Neural crest cell (in vitro differentiated cells): ENCODE data around the gene HYCC2. TPM values are rescaled to one million over a fixed set of nuclear protein-coding genes. Genes with fewer than 3 reads are reported as not detected.

Experiments used
- DNase-seq: peaks from one replicate; pipeline ENCODE4 v3.0.0; 2021; ENCODE audit warnings: low read depth, mixed read lengths, low spot score
- H3K27ac Mint-ChIP-seq: one replicate; pipeline ENCODE4 v1.8.0; 2021; ENCODE audit warnings: mild to moderate bottlenecking, mixed read lengths; ENCODE audit not compliant: unreplicated experiment
- H3K27me3 Mint-ChIP-seq: 2 replicates; pipeline ENCODE4 v1.8.0; 2021; ENCODE audit warnings: low read depth, mild to moderate bottlenecking, mixed read lengths
- H3K36me3 Mint-ChIP-seq: 2 replicates; pipeline ENCODE4 v1.8.0; 2021; ENCODE audit warnings: low read depth, mild to moderate bottlenecking, mixed read lengths
- H3K4me1 Mint-ChIP-seq: 2 replicates; pipeline ENCODE4 v1.8.0; 2021; ENCODE audit warnings: mixed read lengths
- H3K4me3 Mint-ChIP-seq: one replicate; pipeline ENCODE4 v1.8.0; 2021; ENCODE audit warnings: mild to moderate bottlenecking, mixed read lengths
- H3K9me3 Mint-ChIP-seq: 2 replicates; pipeline ENCODE4 v1.8.0; 2021; ENCODE audit warnings: mixed read lengths
- total RNA-seq: library from RNA; stranded (reverse); gene quantifications from 2 replicates; pipeline ENCODE4 v1.2.1, GENCODE V29; 2021
- TF ChIP-seq, protein P1 (sequence below): fragments of 200-600 bp; sonication (generic); conservative IDR thresholded peaks from 2 replicates; pipeline ENCODE4 v1.5.0; 2021; ENCODE audit warnings: antibody characterized with exemption, mild to moderate bottlenecking

Gene HYCC2
- total RNA-seq, 1 donor from 2014 or later: 17.4 TPM

DNA sequence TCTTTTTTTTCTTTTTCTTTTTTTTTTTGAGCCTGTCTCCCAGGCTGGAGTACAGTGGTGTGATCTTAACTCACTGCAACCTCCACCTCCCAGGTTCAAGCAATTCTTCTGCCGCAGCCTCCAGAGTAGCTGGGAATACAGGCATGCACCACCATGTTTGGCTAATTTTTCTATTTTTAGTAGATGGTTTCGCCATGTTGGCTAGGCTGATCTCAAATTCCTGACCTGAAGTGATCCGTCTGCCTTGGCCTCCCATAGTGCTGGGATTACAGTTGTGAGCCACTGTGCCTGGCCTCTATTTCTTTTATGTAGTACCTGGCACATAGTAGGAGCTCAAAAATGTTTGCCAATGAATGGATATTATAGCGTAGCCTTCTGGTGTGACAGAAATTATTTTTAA, 37.7 kb upstream of the HYCC2 start:
- Mint-ChIP-seq H3K9me3 (no peaks in the 10 kb centered on the region), H3K36me3 (no peaks in the 10 kb centered on the region), H3K4me1 (no peaks in the 10 kb centered on the region), H3K27ac (no peak overlapping the region), H3K4me3 (no peak overlapping the region), H3K27me3 (no peaks in the 10 kb centered on the region)
- no peak for DNase-seq
- TF ChIP-seq, protein P1, sequence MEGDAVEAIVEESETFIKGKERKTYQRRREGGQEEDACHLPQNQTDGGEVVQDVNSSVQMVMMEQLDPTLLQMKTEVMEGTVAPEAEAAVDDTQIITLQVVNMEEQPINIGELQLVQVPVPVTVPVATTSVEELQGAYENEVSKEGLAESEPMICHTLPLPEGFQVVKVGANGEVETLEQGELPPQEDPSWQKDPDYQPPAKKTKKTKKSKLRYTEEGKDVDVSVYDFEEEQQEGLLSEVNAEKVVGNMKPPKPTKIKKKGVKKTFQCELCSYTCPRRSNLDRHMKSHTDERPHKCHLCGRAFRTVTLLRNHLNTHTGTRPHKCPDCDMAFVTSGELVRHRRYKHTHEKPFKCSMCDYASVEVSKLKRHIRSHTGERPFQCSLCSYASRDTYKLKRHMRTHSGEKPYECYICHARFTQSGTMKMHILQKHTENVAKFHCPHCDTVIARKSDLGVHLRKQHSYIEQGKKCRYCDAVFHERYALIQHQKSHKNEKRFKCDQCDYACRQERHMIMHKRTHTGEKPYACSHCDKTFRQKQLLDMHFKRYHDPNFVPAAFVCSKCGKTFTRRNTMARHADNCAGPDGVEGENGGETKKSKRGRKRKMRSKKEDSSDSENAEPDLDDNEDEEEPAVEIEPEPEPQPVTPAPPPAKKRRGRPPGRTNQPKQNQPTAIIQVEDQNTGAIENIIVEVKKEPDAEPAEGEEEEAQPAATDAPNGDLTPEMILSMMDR: no peak

DNA sequence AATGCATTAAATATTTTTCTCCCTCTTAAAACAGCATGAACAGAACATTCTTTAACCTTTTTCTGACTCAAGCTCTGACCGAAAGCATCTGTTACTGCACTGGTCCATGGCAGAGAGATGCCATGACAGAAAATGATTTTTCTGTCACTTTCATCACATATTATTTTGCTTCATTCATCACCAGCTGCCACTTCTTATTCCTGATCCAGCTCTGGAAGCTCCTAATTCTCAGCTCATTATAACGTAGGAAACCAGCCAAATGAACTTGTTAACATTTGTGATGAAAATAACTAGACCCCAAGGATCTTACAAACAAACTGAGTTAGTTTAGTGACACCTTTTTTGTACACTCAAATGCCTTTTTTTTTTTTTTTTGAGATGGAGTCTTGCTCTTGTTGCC, 36.9 kb upstream of the HYCC2 start:
- H3K4me1 Mint-ChIP-seq: no peaks in the 10 kb centered on the region
- no peak overlapping the region for H3K4me3 Mint-ChIP-seq
- TF ChIP-seq, protein P1: no peak
- no peaks in the 10 kb centered on the region for H3K9me3 Mint-ChIP-seq
- no peaks in the 10 kb centered on the region for H3K27me3 Mint-ChIP-seq
- no peaks in the 10 kb centered on the region for H3K36me3 Mint-ChIP-seq
- no peak overlapping the region for H3K27ac Mint-ChIP-seq
- no peak for DNase-seq

DNA sequence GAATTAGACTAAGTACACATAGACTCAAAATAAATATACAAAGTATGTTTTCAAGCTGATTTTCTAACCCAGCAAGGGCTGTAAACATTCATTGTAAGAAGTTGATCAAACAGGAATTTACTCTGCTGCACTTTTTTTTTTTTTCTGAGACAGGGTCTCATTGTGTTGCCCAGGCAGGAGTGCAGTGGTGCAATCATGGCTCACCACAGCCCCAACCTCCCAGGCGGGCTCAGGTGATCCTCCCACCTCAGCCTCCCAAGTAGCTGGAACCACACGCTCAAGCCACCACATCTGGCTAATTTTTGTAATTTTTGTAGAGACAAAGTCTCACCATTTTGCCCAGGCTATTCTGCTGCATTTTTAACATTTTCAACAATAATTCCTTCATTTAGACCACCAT, 36.2 kb upstream of the HYCC2 start:
- no peak overlapping the region for H3K4me3 Mint-ChIP-seq
- H3K4me1 Mint-ChIP-seq: no peaks in the 10 kb centered on the region
- no peak for DNase-seq
- H3K27ac Mint-ChIP-seq: no peak overlapping the region
- H3K36me3 Mint-ChIP-seq: no peaks in the 10 kb centered on the region
- H3K27me3 Mint-ChIP-seq: no peaks in the 10 kb centered on the region
- H3K9me3 Mint-ChIP-seq: no peaks in the 10 kb centered on the region
- TF ChIP-seq, protein P1: no peak

DNA sequence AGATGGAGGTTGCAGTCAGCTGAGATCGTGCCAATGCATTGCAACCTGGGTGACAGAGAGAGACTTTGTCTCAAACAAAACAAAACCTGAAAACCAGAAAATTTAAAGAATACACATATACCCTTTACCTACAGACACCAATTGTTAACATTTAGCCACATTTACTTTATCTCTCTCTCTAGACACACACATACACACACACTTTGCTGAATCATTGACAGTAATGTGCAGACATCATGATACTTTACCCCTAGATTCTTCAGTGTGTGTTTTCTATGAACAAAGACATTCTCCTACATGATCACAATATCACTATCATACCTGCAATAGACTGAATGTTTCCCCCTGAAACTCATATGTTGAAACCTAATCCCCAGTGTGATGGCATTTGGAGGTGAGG, 34.3 kb upstream of the HYCC2 start:
- H3K27me3 Mint-ChIP-seq: no peaks in the 10 kb centered on the region
- no peak overlapping the region for H3K4me3 Mint-ChIP-seq
- no peak overlapping the region for H3K27ac Mint-ChIP-seq
- TF ChIP-seq, protein P1: no peak
- no peaks in the 10 kb centered on the region for H3K36me3 Mint-ChIP-seq
- H3K9me3 Mint-ChIP-seq: no peaks in the 10 kb centered on the region
- no peaks in the 10 kb centered on the region for H3K4me1 Mint-ChIP-seq
- no peak for DNase-seq

DNA sequence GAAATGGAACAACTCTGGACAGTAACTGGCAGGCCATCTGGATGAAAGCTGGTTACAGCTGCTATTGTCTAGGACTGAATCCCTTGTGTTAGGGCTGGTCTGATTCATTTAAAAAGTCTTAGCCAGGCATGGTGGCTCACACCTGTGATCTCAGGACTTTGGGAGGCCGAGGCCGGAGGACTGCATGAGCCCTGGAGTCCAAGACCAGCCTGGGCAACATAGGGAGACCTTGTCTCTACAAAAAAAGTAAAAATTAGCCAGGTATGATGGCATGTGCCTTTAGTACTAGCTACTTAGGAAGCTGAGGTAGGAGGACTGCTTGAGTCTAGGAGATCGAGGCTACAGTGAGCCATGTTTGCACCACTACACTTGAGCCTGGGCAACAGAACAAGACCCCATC, 29.0 kb upstream of the HYCC2 start:
- DNase-seq: no peak
- no peaks in the 10 kb centered on the region for H3K27me3 Mint-ChIP-seq
- no peak overlapping the region for H3K4me3 Mint-ChIP-seq
- TF ChIP-seq, protein P1: no peak
- H3K27ac Mint-ChIP-seq: no peak overlapping the region
- H3K4me1 Mint-ChIP-seq: no peaks in the 10 kb centered on the region
- no peaks in the 10 kb centered on the region for H3K9me3 Mint-ChIP-seq
- H3K36me3 Mint-ChIP-seq: no peaks in the 10 kb centered on the region

DNA sequence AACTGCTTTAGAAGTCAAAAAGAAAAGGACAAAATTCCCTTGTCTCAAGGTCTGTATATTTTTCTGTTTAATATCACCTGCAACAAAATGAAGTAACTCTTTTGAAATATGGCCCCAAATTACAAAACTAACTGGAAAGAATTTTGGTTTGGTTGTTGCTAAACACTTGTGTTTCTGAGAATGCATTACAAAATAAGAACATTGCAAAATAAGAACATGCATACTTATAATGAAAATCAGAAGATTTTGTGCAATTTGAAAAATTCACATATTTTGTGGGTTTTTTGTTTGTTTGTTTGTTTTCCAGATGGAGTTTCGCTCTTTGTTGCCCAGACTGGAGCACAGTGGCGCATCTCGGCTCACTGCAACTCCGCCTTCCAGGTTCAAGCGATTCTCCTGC, 22.1 kb upstream of the HYCC2 start:
- Mint-ChIP-seq H3K27me3 (no peaks in the 10 kb centered on the region), H3K4me3 (no peak overlapping the region), H3K9me3 (no peaks in the 10 kb centered on the region), H3K27ac (no peak overlapping the region), H3K36me3 (no peaks in the 10 kb centered on the region), H3K4me1 (no peaks in the 10 kb centered on the region)
- no peak for DNase-seq
- TF ChIP-seq, protein P1: no peak
